MM.1S (cell line): Measurements from ENCODE around the gene GPR35.

ENCODE experiments used
- DNase-seq: peaks from one replicate; pipeline ENCODE4 v3.0.0-alpha.2; 2015
- H2AFZ ChIP-seq: fragments of 300-600 bp; sonication (generic); 2 replicates; pipeline ENCODE4 v1.6.0; 2016; ENCODE audit warnings: antibody characterized with exemption, low read length
- H3F3A ChIP-seq: fragments of 300-600 bp; sonication (generic); 2 replicates; pipeline ENCODE4 v1.6.1; 2016; ENCODE audit warnings: mild to moderate bottlenecking, antibody characterized with exemption, low read length, moderate library complexity, mixed read lengths; ENCODE audit not compliant: insufficient read depth
- H3K27ac ChIP-seq: fragments of 300-600 bp; sonication (generic); 2 replicates; pipeline ENCODE4 v1.5.1; 2016; ENCODE audit warnings: mild to moderate bottlenecking, low read length
- H3K27me3 ChIP-seq: fragments of 300-600 bp; sonication (generic); replicated peaks from 2 replicates; pipeline ENCODE4 v1.6.0; 2016; ENCODE audit warnings: low read length; ENCODE audit not compliant: insufficient read depth
- H3K36me3 ChIP-seq: fragments of 300-600 bp; sonication (generic); replicated peaks from 2 replicates; pipeline ENCODE4 v1.6.1; 2016; ENCODE audit warnings: mild to moderate bottlenecking, low read length, mixed read lengths; ENCODE audit not compliant: insufficient read depth
- H3K4me1 ChIP-seq: fragments of 300-600 bp; sonication (generic); 2 replicates; pipeline ENCODE4 v1.6.1; 2016; ENCODE audit warnings: low read length, mixed read lengths
- H3K4me2 ChIP-seq: fragments of 300-600 bp; sonication (generic); 2 replicates; pipeline ENCODE4 v1.6.0; 2016; ENCODE audit warnings: low read depth, low read length
- H3K4me3 ChIP-seq: fragments of 300-600 bp; sonication (generic); 2 replicates; pipeline ENCODE4 v1.5.1; 2016; ENCODE audit warnings: low read length, mixed read lengths
- H3K79me2 ChIP-seq: fragments of 300-600 bp; sonication (generic); 2 replicates; pipeline ENCODE4 v1.6.1; 2016; ENCODE audit warnings: mixed run types, low read length, mixed read lengths
- H3K9ac ChIP-seq: fragments of 300-600 bp; sonication (generic); 2 replicates; pipeline ENCODE4 v1.6.1; 2016; ENCODE audit warnings: low read length, mixed read lengths
- H3K9me2 ChIP-seq: fragments of 300-600 bp; sonication (generic); replicated peaks from 2 replicates; pipeline ENCODE4 v1.6.1; 2016; ENCODE audit warnings: mild to moderate bottlenecking, low read length, mixed read lengths; ENCODE audit not compliant: insufficient read depth
- H3K9me3 ChIP-seq: fragments of 300-600 bp; sonication (generic); replicated peaks from 2 replicates; pipeline ENCODE4 v1.6.1; 2016; ENCODE audit warnings: mild to moderate bottlenecking, low read length, mixed read lengths; ENCODE audit not compliant: insufficient read depth
- H4K20me1 ChIP-seq: fragments of 300-600 bp; sonication (generic); 2 replicates; pipeline ENCODE4 v1.6.1; 2016; ENCODE audit warnings: mild to moderate bottlenecking, low read length, moderate library complexity, mixed read lengths; ENCODE audit not compliant: insufficient read depth
- CTCF ChIP-seq: fragments of 300-600 bp; sonication (generic); IDR thresholded peaks from 2 replicates; pipeline ENCODE4 v1.5.1; 2016; ENCODE audit warnings: antibody characterized with exemption, low read length, mixed read lengths
- EZH2 ChIP-seq: fragments of 300-600 bp; sonication (generic); optimal IDR thresholded peaks from 2 replicates; pipeline ENCODE3; 2017; ENCODE audit warnings: low read depth, mild to moderate bottlenecking, antibody characterized with exemption, low read length, mixed read lengths
- EZH2phosphoT487 ChIP-seq: fragments of 300-600 bp; sonication (generic); IDR thresholded peaks from 2 replicates; pipeline ENCODE4 v1.6.1; 2018; ENCODE audit warnings: antibody characterized with exemption, low read length

Gene GPR35

DNA sequence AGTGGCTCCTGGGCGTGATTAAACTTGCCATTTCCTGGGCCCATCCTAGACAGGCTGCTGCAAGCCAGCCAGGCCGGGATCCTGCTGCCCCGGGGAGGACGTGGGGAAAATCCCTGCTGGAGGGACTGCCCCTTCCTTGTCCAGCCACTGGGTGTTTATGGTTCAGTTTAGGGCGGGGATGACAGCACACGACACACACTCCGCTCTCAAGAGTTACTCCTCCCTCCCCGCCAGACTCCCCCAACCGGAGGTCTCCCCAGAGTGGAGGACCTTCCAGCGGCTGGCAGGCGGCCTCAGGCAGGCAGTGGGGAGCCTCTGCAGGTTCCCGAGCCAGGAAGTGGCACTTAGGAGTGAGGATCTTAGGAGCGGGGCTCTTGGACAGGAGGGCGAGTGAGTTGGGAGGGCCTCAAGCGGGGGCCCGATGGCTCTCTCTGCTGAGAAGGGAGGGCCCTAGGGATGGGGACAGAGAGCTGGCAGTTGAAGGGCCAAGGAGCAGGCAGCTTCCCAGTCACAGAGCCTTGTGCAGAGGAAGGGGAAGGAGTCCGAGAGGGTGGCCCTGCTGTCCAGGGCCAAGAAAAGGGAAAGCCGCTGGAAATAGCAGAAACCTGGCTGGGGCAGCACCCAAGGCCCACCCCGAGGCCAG is 5.7 kb upstream of the GPR35 start:
- DNase-seq, result no peak
- Histone ChIP-seq H3K36me3 (no peaks in the 10 kb centered on the region), H3K9ac (no peak overlapping the region), H3K27me3 (no peaks in the 10 kb centered on the region; the same call in 1 of the 2 replicates), H3K4me3 (no peak overlapping the region), H3K9me2 (no peaks in the 10 kb centered on the region), H3K4me2 (no peak overlapping the region), H3F3A (no peaks in the 10 kb centered on the region), H3K27ac (no peak overlapping the region), H3K79me2 (no peaks in the 10 kb centered on the region), H4K20me1 (no peaks in the 10 kb centered on the region), H3K9me3 (no peaks in the 10 kb centered on the region), H2AFZ (no peak overlapping the region), H3K4me1 (0 out of 2 replicates have a peak, but pooled peaks cover 4% of the 10 kb centered on the region)
- TF ChIP-seq EZH2phosphoT487 (no peak), CTCF (no peak), EZH2 (no peak)

DNA sequence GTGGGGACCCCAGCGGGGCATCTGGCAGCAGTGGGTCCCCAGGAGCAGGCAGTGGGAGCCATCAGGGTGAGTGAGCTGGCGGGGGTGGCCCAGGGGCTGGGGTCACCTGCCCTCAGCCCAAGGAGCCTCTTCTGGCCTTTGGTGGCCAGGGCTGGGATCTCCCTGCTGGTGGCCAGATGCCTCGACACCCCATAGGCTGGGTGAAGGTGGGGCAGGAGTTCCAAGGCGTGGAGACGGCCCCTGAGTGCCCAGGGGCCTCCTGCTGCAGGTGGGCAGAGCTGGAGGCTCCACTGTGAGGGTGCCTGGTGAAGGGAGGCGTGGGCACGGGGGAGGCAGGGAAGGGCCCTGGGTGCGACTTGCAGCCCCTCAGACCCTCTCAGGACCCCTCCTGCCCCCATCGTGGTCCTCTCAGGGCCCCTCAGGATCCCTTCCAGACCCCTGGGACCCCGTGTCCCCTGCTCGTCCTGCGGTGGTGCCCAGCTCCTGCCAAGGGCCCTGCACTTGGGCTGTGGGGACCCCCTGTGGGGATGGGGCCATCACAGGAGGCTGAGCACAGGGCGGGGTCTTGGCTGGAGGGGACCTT is 5.0 kb upstream of the GPR35 start:
- Histone ChIP-seq H3K27ac (no peak overlapping the region), H3K27me3 (no peaks in the 10 kb centered on the region; the same call in 1 of the 2 replicates), H3K9ac (no peak overlapping the region), H3K9me3 (no peaks in the 10 kb centered on the region), H3K79me2 (no peaks in the 10 kb centered on the region), H3K4me3 (no peak overlapping the region), H3K4me1 (0 out of 2 replicates have a peak, but pooled peaks cover 4% of the 10 kb centered on the region), H4K20me1 (no peaks in the 10 kb centered on the region), H3K9me2 (no peaks in the 10 kb centered on the region), H2AFZ (no peak overlapping the region), H3K4me2 (no peak overlapping the region), H3K36me3 (no peaks in the 10 kb centered on the region), H3F3A (no peaks in the 10 kb centered on the region)
- no peak for DNase-seq
- TF ChIP-seq EZH2 (no peak), CTCF (no peak), EZH2phosphoT487 (no peak)

- no peak for DNase-seq
- no peaks in the 10 kb centered on the region for H3K9me2 ChIP-seq
- no peak overlapping the region for H2AFZ ChIP-seq
- H3K4me2 ChIP-seq, result no peak overlapping the region
- H3F3A ChIP-seq, result no peaks in the 10 kb centered on the region
- no peaks in the 10 kb centered on the region for H3K36me3 ChIP-seq
- no peaks in the 10 kb centered on the region; the same call in 1 of the 2 replicates for H3K27me3 ChIP-seq
- H3K9ac ChIP-seq, result no peak overlapping the region
- TF ChIP-seq EZH2 (no peak), CTCF (no peak)
- no peaks in the 10 kb centered on the region for H3K79me2 ChIP-seq
- 0 out of 2 replicates have a peak, but pooled peaks cover 4% of the 10 kb centered on the region for H3K4me1 ChIP-seq
- H3K9me3 ChIP-seq, result no peaks in the 10 kb centered on the region
- H4K20me1 ChIP-seq, result no peaks in the 10 kb centered on the region
- H3K27ac ChIP-seq, result no peak overlapping the region
- H3K4me3 ChIP-seq, result no peak overlapping the region
These were observed 4.4 kb upstream of the GPR35 start for GRCh38 chr2:240620859-240621258.
